ENCODE measurements around the gene PTTG1IP. TPM values are rescaled to one million over a fixed set of nuclear protein-coding genes. Genes with fewer than 3 reads are reported as not detected.

The PTTG1IP gene
- total RNA-seq, 4 donors from 2014 or later = 175 to 328 (median 234) TPM

DNA sequence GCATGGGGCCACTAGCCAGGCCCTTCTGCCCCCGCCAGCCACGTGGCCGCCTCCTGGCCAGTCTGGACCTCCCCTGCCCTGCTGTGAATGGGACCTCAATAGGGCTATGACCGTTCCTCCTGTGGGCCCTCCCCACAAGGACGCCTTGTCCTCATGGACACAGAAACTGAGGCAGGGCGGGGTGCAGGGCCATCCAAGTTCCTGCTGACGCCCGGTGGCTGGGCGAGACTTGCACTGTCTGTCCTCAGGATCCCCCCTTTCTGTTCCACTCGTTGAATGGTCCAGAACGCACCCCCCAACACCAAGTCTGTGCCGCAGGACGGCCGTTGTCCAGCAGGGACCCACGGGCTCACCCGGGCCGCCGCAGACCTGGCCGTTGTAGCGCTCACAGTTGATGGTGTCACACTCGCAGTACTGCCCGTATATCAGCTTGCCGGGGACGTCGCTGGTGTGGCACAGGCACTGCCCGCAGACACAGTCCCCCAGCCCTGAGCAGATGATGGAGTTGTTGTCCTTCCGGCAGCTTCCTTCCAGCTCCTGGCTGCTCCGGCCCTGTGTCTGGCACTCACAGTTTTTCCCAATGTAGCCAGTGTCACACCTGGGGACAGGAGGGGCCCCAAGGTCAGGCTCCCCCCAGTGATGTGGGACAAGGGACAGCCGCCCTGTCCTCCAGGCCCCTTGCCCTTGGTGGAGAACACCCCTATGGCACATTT is 16.3 kb upstream of the PTTG1IP start:
- TF ChIP-seq, protein P1, sequence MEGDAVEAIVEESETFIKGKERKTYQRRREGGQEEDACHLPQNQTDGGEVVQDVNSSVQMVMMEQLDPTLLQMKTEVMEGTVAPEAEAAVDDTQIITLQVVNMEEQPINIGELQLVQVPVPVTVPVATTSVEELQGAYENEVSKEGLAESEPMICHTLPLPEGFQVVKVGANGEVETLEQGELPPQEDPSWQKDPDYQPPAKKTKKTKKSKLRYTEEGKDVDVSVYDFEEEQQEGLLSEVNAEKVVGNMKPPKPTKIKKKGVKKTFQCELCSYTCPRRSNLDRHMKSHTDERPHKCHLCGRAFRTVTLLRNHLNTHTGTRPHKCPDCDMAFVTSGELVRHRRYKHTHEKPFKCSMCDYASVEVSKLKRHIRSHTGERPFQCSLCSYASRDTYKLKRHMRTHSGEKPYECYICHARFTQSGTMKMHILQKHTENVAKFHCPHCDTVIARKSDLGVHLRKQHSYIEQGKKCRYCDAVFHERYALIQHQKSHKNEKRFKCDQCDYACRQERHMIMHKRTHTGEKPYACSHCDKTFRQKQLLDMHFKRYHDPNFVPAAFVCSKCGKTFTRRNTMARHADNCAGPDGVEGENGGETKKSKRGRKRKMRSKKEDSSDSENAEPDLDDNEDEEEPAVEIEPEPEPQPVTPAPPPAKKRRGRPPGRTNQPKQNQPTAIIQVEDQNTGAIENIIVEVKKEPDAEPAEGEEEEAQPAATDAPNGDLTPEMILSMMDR (IDR thresholded peaks at IDR 0.05) = no peak
- TF ChIP-seq EP300 (IDR thresholded peaks at IDR 0.05) (no peak), POLR2A (IDR thresholded peaks at IDR 0.05) (no peak)
- no peaks in the 10 kb centered on the region for H3K4me1 ChIP-seq
- 87 to 88% methylated on average over 18 to 23 of the region's 29 CpGs for WGBS, 2 donors

DNA sequence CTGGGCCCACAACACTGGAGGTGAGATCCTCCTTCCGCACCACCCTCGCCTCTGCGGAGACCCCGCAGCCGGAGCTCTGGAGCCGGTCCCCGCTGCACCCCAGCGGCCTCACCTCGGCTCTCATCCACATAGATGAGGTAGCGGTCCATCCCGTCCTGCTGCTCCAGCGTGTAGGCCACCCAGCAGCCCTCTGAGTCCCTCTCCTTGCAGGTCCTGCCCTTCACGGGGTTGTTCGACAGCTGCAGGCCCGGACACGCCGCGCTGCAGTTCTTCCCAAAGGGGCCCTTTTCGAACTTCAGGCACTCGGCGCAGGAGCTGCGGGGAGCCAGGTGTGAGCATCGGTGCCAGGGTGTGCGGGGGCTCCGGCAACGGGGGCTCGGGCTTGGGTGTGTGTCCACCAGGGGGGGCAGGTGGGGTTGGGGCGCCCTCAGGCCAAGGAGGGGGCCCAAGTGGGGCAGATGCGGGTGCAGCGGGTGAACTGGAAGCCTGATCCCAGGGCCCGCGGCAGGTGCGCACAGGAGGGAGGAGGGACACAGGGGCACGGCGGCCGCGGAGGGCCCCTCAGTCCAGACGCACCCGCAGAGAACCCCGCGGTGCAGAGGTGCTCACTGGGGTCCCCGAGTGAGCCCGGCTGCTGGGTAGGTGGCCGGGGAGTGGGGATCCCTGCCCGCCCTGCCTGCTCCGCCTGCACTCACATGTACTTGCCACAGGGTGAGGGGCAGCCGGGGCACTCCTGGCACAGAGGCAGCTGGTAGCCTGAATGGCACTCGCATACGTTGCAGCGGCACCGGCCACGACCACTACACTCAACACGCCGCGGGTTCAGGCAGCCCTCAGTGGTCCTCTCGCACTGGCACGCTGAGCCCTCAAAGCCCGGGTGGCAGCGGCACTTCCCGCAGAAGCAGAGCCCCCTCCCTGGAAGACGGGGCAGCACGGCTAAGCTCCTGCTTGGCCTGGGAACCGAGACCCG is 15.4 kb upstream of the PTTG1IP start:
- TF ChIP-seq EP300 (IDR thresholded peaks at IDR 0.05) (no peak), POLR2A (IDR thresholded peaks at IDR 0.05) (no peak)
- TF ChIP-seq, protein P1 (IDR thresholded peaks at IDR 0.05) = no peak

More for the DNA sequence above, 16.3 kb upstream of the PTTG1IP start:
- Histone ChIP-seq H3K27me3 (no peaks in the 10 kb centered on the region), H3K4me3 (no peak overlapping the region), H3K9me3 (no peaks in the 10 kb centered on the region), H3K27ac (no peak overlapping the region), H3K36me3 (no peaks in the 10 kb centered on the region)
- DNase-seq (ENCODE audit: low spot score in 2 of 2) = no peak

DNA sequence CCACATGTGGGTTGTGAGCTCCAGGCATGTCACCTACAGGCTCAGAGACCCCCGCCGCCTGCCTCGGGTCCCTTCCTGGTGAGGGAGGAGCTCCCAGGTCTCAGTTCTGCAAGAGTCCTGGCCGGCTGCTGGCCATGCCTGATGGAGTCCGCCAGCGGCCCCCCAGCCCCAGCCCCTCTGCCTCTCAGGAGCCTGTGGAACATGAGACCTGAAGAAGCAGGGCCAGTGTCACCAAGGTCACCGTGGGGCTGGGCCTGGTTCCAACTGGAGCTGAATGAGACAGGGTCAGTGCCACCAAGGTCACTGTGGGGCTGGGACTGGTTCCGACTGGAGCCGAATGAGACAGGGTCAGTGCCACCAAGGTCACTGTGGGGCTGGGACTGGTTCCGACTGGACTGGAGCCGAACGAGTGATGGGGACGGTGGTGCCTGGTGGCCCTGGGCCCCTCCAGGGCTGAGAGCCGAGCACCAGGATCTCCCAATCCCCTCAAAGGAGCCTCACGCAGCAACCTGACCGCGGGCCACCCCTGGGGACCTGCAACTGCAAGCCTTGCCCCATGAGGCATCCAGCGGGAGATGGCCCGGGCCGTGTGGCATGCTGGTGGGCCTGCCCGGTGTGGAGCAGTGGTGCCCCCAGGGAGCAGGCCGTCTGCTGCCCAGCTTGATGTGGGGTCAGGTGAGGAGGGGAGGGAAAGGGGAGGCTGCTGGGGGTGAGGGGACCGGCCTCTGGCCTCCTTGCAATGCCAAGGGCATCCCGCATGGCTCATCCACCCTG is 14.5 kb upstream of the PTTG1IP start:
- H3K27ac ChIP-seq = no peak overlapping the region
- no peaks in the 10 kb centered on the region for H3K9me3 ChIP-seq
- TF ChIP-seq POLR2A (IDR thresholded peaks at IDR 0.05) (no peak), EP300 (IDR thresholded peaks at IDR 0.05) (no peak)
- TF ChIP-seq, protein P1 (IDR thresholded peaks at IDR 0.05) = no peak
- 70 to 86% methylated on average over 7 to 15 of the region's 24 CpGs for WGBS, 2 donors
- no peaks in the 10 kb centered on the region for H3K4me1 ChIP-seq
- no peaks in the 10 kb centered on the region for H3K36me3 ChIP-seq
- DNase-seq (ENCODE audit: low spot score in 2 of 2) = no peak
- H3K4me3 ChIP-seq = no peak overlapping the region
- H3K27me3 ChIP-seq = no peaks in the 10 kb centered on the region

More for the DNA sequence above, 15.4 kb upstream of the PTTG1IP start:
- no peaks in the 10 kb centered on the region for H3K27me3 ChIP-seq
- no peak overlapping the region for H3K27ac ChIP-seq
- no peaks in the 10 kb centered on the region for H3K9me3 ChIP-seq
- H3K4me3 ChIP-seq = no peak overlapping the region
- no peaks in the 10 kb centered on the region for H3K36me3 ChIP-seq
- no peaks in the 10 kb centered on the region for H3K4me1 ChIP-seq
- no peak for DNase-seq (ENCODE audit: low spot score in 2 of 2)
- 88 to 89% methylated on average over 59 to 64 of the region's 64 CpGs for WGBS, 2 donors

DNA sequence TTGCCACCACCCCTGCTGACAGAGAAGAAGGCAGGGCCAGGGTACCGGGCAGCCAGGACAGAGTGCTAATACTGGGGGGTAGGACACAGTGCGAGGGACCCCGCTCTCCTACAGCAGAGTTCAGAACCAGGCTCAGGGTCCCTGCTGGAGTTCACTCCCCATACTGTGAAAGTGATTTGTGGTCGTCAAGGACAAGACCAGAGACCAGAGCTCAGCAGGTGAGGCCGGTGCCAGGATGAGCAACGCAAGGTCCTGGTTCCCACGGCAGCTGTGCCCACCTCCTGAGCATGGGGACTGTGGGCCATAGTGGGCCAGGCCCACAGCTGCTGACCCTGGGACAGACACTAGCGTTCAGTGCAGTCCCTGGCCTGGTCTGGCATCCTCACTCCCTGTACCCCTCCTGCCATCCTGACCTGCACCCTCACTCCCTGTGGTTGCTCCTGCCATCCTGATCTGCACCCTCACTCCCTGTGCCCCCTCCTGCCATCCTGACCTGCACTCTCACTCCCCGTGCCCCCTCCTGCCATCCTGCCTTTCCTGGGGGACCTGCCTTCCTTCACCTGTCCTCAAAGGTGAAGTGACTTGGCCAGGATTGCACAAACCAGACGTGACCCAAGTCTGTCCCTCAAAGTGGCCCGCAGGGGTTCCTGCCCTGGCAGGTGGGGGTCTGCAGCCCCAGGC is 13.8 kb upstream of the PTTG1IP start:
- Histone ChIP-seq H3K9me3 (no peaks in the 10 kb centered on the region), H3K4me1 (no peaks in the 10 kb centered on the region), H3K4me3 (no peak overlapping the region), H3K36me3 (no peaks in the 10 kb centered on the region), H3K27me3 (no peaks in the 10 kb centered on the region), H3K27ac (no peak overlapping the region)
- WGBS, 2 donors = 81 to 87% methylated on average over 6 to 10 of the region's 11 CpGs
- no peak for TF ChIP-seq EP300 (IDR thresholded peaks at IDR 0.05)
- TF ChIP-seq, protein P1 (IDR thresholded peaks at IDR 0.05) = no peak
- no peak for TF ChIP-seq POLR2A (IDR thresholded peaks at IDR 0.05)
- DNase-seq (ENCODE audit: low spot score in 2 of 2) = no peak

Data from tibial nerve (tissue), 4 donors.